ENCODE results near the gene YIF1A. TPM values are rescaled to one million over a fixed set of nuclear protein-coding genes. Genes with fewer than 3 reads are reported as not detected.

YIF1A gene
- total RNA-seq, 1 experiment from 2014 or later = 54.7 TPM

DNA sequence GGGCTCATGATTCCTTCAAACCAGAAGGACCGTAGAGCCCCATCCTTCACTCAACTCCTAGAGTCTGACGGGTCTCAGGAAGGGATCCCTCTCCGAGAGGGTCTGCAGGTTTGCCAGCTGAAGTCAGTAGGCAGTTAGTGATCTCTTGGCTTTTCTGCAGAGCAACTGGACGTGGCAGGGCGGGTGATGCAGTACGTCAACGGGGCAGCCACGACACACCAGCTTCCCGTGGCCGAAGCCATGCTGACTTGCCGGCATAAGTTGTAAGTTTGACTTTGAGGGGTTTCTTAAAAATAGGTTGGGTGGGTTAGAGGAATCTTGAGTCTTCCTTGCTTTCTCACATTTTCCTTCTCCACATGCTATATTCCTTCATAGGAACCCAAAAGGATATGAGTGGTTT lies 53.8 kb downstream of the YIF1A start:
- intact Hi-C loops (cut with micrococcal nuclease) = no loop called here
- ATAC-seq = no peak
- H3K79me2 ChIP-seq (ENCODE audit: insufficient read depth, low read length) = no peaks in the 10 kb centered on the region
- no peaks in the 10 kb centered on the region for H3K9me2 ChIP-seq (ENCODE audit: insufficient read depth)
- no peaks in the 10 kb centered on the region for H4K20me1 ChIP-seq (ENCODE audit: insufficient read depth)
- no peak overlapping the region for H3K9ac ChIP-seq (ENCODE audit: low read length)
- BruUV-seq (replicated peaks) = no TSS peak
- ChIA-PET CTCF (interaction anchor here (1.4 kb wide), 1 partner anchor 13 kb away, joined by 3 read pairs; no protein-coding TSS in a partner anchor), POLR2A (no interaction called here), RAD21 (ENCODE audit: low non-redundant PET in 1 of 2, low total read pairs in 2 of 2, uncharacterized antibody in 2 of 2, unreplicated experiment in 2 of 2) (no interaction called here)
- H3K27me3 ChIP-seq (ENCODE audit: insufficient read depth, low read length) = no peaks in the 10 kb centered on the region
- H2AFZ ChIP-seq (ENCODE audit: low read depth, low read length, poor library complexity, severe bottlenecking) = no peak overlapping the region
- no peak overlapping the region for H3K4me2 ChIP-seq (ENCODE audit: low read length)
- H3K27ac ChIP-seq (ENCODE audit: low read depth, low read length) = no peak overlapping the region
- H3K4me1 ChIP-seq (ENCODE audit: control insufficient read depth in 1 of 2, insufficient read depth in 2 of 2, low read length in 2 of 2) = no peaks in the 10 kb centered on the region
- TF ChIP-seq FOSL1 (IDR thresholded peaks at IDR 0.05; ENCODE audit: low read depth) = no peak
- TF ChIP-seq, protein P1, sequence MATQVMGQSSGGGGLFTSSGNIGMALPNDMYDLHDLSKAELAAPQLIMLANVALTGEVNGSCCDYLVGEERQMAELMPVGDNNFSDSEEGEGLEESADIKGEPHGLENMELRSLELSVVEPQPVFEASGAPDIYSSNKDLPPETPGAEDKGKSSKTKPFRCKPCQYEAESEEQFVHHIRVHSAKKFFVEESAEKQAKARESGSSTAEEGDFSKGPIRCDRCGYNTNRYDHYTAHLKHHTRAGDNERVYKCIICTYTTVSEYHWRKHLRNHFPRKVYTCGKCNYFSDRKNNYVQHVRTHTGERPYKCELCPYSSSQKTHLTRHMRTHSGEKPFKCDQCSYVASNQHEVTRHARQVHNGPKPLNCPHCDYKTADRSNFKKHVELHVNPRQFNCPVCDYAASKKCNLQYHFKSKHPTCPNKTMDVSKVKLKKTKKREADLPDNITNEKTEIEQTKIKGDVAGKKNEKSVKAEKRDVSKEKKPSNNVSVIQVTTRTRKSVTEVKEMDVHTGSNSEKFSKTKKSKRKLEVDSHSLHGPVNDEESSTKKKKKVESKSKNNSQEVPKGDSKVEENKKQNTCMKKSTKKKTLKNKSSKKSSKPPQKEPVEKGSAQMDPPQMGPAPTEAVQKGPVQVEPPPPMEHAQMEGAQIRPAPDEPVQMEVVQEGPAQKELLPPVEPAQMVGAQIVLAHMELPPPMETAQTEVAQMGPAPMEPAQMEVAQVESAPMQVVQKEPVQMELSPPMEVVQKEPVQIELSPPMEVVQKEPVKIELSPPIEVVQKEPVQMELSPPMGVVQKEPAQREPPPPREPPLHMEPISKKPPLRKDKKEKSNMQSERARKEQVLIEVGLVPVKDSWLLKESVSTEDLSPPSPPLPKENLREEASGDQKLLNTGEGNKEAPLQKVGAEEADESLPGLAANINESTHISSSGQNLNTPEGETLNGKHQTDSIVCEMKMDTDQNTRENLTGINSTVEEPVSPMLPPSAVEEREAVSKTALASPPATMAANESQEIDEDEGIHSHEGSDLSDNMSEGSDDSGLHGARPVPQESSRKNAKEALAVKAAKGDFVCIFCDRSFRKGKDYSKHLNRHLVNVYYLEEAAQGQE (IDR thresholded peaks at IDR 0.05; ENCODE audit: low read depth) = no peak
- TF ChIP-seq, protein P2, sequence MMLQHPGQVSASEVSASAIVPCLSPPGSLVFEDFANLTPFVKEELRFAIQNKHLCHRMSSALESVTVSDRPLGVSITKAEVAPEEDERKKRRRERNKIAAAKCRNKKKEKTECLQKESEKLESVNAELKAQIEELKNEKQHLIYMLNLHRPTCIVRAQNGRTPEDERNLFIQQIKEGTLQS (IDR thresholded peaks at IDR 0.05) = no peak
- peaks cover 4 to 11% of the 10 kb centered on the region in 2 experiments; a peak in 2 of 4 replicates for H3K36me3 ChIP-seq (ENCODE audit: control insufficient read depth in 1 of 2, insufficient read depth in 2 of 2, low read length in 2 of 2)
- DNase-seq (ENCODE audit: low read depth, low spot score) = no peak
- H3K4me3 ChIP-seq (replicated peaks in 1 of 2; ENCODE audit: low read depth in 1 of 2, low read length in 2 of 2) = no peak overlapping the region
- no peaks in the 10 kb centered on the region for H3K9me3 ChIP-seq (ENCODE audit: control insufficient read depth in 1 of 2, insufficient read depth in 1 of 2, low read depth in 1 of 2, low read length in 2 of 2)

Other genes starting within 250 kb of the YIF1A start
- gene GAL3ST3, start 240.0 kb downstream of the YIF1A start, total RNA-seq (2021; ENCODE audit: unreplicated experiment) = not detected
- gene SF3B2, start 236.8 kb downstream of the YIF1A start, total RNA-seq (2021; ENCODE audit: unreplicated experiment) = 300 TPM
- gene PACS1, start 218.9 kb downstream of the YIF1A start, total RNA-seq (2021; ENCODE audit: unreplicated experiment) = 41.1 TPM
- gene KLC2, start 31.4 kb downstream of the YIF1A start, total RNA-seq (2021; ENCODE audit: unreplicated experiment) = 58.5 TPM
- 148 TPM for gene RAB1B, start 20.5 kb downstream of the YIF1A start, total RNA-seq (2021; ENCODE audit: unreplicated experiment)
- 1.3 TPM for gene CNIH2, start 11.0 kb downstream of the YIF1A start, total RNA-seq (2021; ENCODE audit: unreplicated experiment)
- gene TMEM151A, start 2.8 kb upstream of the YIF1A start, total RNA-seq (2021; ENCODE audit: unreplicated experiment) = 5.9 TPM
- 0.32 TPM for gene CD248, start 27.9 kb upstream of the YIF1A start, total RNA-seq (2021; ENCODE audit: unreplicated experiment)
- gene RIN1, start 47.3 kb upstream of the YIF1A start, total RNA-seq (2021; ENCODE audit: unreplicated experiment) = 38.7 TPM
- gene BRMS1, start 56.0 kb upstream of the YIF1A start, total RNA-seq (2021; ENCODE audit: unreplicated experiment) = 42.1 TPM
- 6.7 TPM for gene B4GAT1, start 58.5 kb upstream of the YIF1A start, total RNA-seq (2021; ENCODE audit: unreplicated experiment)
- 39.7 TPM for gene SLC29A2, start 82.6 kb upstream of the YIF1A start, total RNA-seq (2021; ENCODE audit: unreplicated experiment)
- gene NPAS4, start 131.9 kb upstream of the YIF1A start, total RNA-seq (2021; ENCODE audit: unreplicated experiment) = not detected
- gene MRPL11, start 149.7 kb upstream of the YIF1A start, total RNA-seq (2021; ENCODE audit: unreplicated experiment) = 126 TPM
- 12.8 TPM for gene PELI3, start 177.8 kb upstream of the YIF1A start, total RNA-seq (2021; ENCODE audit: unreplicated experiment)
- gene DPP3, start 191.3 kb upstream of the YIF1A start, total RNA-seq (2021; ENCODE audit: unreplicated experiment) = 55.6 TPM
- 29.8 TPM for gene BBS1, start 221.5 kb upstream of the YIF1A start, total RNA-seq (2021; ENCODE audit: unreplicated experiment)

Data from HCT116 (cell line).